GM21390 (cell line): ENCODE results near the gene FBXL16.
"Not testable (repeated sequence)": the region's sequence is repeated elsewhere in the genome, so short reads cannot be mapped to it uniquely, and the experiment has no call there.

Experiments
- ATAC-seq: cut with Tn5 transposase; IDR thresholded peaks from one replicate; pipeline ENCODE4 v1.9.1; 2021; ENCODE audit not compliant: unreplicated experiment

The FBXL16 gene, protein sequence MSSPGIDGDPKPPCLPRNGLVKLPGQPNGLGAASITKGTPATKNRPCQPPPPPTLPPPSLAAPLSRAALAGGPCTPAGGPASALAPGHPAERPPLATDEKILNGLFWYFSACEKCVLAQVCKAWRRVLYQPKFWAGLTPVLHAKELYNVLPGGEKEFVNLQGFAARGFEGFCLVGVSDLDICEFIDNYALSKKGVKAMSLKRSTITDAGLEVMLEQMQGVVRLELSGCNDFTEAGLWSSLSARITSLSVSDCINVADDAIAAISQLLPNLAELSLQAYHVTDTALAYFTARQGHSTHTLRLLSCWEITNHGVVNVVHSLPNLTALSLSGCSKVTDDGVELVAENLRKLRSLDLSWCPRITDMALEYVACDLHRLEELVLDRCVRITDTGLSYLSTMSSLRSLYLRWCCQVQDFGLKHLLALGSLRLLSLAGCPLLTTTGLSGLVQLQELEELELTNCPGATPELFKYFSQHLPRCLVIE

DNA sequence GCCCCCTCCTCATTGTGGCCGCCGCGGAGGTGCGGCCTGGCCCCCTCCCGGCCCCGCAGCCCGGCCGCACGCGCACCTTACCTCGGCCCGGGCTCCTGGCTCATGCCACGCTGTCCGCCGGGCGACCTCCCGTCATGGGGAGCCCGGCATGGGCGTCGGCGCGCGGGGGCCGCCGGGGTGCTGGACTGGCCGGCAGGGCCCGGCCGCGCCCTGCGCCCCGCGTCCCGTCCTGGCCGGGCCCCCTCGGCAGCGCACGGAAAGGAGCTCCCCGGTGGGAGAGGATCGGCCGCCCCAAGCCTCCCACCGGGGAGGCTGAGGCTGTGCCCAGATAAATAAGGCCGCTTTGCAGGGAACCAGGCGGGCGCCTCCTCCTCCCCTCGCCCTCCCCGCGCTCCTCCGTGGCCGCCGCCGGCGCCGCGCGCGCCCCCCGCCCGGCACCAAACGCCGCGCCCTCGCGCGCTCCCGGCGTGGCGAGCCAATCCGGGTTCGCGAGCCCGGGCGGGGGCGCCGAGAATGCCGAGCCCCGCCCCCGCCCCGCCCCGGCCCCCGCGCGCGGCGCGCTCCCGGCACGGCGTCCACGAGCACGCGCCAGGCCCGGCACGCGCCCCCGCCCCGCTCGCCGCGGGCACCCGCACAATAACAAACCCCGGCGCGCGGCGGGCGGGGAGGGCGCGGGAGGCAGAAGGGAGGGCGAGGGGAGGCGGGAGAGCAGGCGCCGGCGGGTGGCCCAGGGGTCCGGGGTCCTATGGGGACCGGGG is at the start of gene FBXL16:
Gene FBXL16 (minus strand): TSS at position 371 of the 758 bp plus-strand sequence. CDS start 8,396 bp downstream, outside the sequence.
- no peak for ATAC-seq

DNA sequence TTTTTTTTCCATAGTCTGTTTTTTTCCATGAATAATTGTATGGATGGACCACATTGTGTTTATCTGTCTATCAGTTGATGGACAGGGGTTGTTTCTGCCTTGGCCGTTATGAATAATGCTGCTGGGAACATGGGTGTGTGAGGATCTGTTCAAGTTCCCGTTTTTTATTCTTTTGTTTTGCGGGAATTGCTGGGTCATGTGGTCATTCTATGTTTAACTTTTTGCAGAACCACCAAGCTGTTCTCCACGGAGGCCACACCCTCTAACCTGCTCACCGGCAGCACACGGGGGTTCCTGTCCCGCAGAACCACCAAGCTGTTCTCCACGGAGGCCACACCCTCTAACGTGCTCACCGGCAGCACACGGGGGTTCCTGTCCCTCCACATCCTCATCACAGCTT is 49.1 kb upstream of the FBXL16 start:
- ATAC-seq: no peak

DNA sequence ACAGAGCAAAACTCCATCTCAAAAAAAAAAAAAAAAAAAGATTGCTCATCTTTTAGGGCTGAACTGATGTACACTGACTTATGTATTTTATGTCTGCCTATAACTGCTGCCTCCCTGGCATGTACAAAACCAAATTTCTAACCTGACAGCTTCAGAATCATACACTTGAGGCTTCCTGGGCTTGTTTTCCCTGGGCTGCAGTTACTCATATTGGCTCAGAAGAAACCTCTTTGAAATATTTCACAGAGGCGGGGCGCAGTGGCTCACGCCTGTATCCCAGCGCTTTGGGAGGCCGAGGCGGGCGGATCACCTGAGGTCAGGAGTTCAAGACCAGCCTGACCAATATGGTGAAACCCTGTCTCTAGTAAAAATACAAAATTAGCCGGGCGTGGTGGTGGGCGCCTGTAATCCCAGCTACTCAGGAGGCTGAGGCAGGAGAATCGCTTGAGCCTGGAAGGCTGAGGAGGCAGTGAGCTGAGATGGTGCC is 48.6 kb upstream of the FBXL16 start:
- not testable (repeated sequence) for ATAC-seq

DNA sequence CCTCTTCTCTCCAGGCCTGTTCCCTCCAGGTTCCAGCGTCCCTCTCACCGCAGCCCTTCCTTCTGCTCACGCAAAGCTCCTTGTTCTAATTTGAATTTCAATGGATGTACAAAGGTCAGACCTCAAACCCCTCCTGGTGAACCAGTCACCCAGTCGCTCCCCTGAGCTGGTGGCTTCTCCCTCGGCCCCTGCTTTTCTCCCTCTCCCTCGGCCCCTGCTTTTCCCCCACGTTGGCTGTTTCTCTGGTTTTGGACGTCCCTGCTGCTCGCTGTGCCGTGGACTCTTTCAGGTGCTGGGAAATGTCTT is 46.4 kb upstream of the FBXL16 start:
- ATAC-seq: no peak

DNA sequence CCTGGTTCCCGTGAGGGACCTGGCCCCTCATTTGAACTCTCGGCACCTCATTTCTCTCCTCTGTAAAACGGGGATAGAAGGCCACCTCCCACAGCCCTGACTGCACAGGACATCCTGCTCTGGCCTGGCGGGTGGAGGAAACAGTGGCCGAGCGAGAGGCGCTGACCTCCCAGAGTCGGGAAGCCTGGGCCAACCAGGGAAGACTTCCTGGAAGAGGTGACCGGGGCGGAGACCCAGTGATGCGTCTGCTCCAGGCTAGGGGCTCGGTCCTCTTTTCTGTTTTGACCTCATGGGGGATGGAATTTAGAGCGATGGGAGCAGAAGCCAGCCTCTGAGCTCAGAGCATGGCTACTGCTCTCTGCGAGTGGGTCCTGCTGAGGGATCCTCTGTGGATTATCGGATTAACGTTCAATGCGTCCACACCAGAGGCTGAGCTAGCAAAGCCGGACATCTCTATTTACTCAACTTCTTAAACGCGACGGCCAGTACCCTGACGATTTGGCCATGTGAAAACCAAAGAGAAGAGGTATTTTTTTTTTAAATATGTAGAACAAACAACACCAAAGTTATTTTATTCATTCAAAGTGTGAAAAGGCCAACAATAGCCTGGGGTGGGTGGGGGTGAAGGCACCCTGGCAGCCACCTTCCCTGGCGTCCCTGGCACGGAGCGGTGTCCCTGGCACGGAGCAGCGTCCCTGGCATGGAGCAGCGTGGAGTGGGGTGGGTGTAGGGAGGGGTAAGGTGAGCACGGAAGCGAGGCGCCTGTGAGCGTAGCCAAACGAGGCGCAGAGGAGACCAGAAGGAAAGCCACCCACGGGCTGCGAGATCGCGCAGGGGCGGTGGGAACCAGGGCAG is 45.8 kb upstream of the FBXL16 start:
- no peak for ATAC-seq

DNA sequence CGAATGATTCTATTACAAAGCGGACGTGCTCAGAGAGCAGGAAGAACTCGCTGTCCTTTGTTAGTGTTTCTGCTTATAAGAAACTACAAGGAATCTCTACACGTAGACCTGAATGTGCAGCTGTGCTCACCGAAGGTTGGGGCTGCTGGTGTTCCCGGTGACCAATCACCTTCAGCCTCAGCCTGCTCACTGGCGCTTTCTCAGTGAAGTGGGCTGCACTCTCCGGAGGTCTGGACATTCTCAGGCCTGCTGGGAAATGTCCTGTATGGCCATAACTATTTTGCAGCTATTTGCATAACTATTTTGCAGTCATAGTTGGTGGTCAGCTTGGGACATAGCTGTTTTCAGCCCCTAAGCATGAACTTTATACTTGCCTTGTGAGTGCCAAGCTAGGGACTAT is 44.9 kb upstream of the FBXL16 start:
- ATAC-seq: no peak

DNA sequence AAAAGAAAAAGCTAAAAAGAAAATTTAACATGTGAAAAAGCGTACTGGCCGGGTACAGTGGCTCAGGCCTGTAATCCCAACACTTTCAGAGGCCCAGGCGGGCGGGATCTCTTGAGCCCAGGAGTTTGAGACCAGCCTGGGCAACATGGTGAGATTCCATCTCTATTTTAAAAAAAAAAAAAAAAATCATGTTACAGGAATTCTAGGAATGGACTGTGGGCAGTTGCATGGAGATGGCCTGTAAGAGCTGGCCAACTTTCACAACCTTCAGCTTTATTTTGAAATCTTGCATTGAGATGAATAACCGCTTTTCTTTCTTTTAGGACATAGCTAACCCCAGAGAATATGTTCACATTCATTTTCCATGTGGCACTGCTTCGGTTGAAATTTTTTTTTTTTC is 43.4 kb upstream of the FBXL16 start:
- ATAC-seq: no peak

DNA sequence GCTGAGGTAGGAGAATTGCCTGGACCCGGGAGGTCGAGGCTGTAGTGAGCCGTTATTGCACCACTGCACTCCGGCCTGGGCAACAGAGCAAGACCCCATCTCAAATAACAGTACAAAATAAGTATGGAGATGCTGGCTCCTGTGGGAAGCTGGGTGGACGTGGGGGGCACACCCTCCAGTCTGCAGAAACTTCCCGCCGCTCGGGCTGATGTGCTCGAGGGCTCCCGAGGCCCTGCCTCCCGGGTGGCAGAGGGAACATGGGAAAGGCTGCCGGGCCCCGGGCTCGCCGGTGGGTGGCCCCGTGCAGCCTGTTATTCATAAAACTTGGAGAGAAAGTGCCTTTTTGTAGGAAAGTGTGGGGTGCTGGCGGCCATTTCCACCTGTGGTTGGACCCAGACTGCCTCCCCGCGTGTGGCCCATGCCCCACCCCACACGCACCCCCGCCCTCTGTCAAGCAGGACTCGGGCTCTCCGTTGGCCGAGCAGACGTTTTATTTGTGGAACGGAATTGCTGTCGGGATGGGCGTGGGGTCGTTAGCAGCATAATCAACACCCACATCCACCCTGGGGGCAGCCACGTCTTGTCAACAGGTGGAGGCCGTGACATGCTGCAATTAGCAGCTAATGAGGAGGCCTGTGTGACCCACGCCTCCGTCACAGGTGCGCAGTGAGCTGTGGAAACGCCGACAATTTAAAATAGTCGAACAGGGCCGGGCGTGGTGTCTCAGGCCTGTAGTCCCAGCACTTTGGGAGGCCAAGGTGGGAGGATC is 42.6 kb upstream of the FBXL16 start:
- ATAC-seq: no peak

DNA sequence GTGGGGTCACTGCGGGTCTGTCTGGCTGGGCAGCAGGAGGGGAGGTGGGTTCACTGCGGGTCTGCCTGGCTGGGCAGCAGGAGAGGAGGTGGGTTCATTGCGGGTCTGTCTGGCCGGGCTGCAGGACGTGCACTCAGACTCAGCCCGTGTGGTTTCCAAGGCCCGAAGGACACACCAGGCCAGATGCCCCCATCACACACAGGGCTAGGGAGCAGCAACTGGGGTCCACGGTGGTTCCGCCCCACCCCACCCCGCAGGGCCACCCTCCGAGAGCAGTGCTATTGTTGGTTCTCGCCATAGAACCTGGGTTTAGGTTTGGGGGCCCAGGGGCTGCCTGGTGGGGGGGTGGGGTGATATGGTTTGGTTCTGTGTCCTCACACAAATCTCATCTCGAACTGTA is 41.0 kb upstream of the FBXL16 start:
- ATAC-seq: no peak

DNA sequence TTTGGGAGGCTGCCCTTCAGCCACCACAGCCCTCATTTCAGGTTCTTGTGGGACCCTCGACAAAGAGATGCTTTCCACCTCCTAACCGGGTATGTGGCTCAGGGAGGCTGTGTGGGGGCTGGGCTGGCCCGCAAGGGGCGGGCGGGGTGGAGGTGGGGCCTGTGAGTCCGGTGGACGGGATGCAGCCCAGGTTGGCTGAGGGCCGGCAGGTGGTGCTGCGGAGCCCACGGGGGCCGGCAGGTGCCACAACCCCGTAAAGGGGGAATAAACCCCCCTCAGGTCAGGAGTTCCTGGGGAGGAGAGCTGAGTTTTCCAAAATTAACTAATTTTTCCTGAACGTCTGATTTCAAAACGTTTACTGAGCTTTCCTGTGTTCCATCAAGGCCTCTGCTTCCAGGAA is 40.1 kb upstream of the FBXL16 start:
- no peak for ATAC-seq

DNA sequence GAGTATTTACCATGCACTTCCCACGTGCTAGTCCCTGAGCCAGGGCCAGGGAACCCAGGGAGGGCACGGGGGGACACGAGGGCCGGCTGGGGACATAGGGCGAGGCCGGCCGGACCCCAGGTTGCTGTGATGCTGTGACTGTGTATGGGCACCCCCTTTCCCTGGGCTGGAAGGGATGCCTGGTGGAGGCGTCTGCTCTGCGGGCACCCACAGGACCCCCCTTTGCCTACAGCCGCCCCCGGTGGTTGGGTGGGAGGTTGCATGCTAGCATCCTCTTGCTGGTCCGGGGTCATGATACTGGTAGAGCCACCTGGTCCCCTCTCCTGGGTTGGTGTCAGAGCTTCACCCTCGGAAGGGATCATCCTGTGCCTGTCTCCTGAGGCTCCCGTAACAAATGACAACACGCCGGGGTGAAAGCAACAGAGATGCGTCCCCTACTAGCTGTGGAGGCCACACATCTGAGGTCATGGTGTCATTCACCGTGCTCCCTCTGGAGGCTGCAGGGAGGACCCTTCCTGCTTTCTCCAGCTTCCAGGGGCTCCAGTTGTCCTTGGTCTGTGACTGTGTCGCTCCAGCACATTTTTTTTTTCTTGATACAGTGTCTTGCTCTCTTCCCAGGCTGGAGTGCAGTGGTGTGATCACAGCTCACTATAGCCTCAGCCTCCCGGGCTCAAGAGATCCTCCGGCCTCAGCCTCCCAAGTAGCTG is 38.3 kb upstream of the FBXL16 start:
- ATAC-seq: no peak

DNA sequence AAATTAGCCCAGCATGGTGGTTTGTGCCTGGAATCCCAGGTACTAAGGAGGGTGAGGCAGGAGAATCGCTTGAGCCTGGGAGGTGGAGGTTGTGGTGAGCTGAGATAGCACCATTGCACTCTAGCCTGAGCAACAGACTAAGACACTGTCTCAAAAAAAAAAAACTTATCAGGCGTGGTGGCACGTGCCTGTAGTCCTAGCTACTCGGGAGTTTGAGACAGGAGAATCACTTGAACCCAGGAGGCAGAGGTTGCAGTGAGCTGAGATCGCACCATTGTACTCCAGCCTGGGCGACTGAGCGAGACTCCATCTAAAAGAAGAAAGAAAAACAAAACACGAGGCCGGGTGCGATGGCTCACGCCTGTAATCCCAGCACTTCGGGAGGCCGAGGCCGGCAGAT is 37.3 kb upstream of the FBXL16 start:
- ATAC-seq: not testable (repeated sequence)

DNA sequence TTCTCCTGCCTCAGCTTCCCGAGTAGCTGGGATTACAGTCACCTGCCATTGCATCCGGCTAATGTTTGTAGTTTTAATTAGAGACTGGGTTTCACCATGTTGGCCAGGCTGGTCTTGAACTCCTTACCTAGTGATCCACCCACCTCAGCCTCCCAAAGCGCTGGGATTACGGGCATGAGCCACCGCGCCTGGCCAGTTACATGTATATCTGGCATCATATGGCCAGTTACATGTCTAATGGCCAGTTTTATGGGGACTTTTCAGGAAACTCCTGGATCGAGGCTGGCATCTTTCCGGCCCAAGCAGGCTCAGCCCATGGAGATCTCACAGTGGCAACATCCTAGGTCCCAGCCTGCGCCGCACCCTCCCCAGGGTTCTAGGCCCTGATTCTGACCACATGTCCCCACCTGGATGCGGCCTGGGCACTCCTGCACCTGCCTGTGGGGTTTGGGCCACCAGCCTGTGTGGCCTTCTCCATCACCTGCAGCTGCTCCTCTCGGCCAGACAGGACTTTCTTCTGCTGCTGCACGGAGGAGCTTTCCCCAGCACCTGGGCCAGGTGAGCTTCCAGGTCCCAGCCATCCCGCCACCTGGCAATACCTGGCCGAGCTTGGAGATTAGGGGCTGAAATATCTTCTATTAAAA is 36.5 kb upstream of the FBXL16 start:
- ATAC-seq: no peak

DNA sequence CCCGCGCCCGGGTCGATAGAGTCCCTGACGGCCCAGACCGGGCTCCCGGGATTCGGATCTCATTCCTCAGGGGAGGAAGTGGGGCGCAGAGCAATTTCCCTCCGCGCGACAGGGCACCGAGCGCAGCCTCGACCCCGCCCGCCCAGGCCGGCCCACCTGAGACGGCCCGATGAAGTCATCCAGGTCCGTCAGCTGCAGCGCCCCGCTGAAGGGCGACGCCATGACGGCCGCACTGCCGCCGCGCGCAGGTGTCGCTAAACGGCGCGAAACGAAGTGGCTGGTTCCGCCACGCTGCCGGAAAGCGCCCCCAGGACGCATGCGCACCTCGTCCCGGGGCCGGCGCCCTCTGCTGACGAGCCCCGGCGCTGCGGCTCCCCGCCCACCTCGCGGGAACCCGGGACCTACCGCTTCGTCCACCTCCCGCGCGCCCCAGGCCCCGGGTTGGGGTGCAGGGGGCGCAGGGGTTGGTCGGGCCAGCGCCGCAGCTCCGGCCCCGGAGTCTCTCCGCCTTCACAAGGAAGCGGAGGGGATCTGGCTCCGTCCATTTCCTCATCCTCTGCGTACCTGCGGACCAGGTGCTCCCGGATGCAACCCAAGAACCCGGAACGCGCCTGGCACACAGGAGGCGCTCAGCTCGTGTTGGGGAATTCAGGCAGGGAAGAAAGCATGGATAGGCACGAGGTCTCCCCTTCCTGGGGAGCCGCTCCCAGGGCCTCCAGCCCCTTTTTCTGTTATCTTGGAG is 35.3 kb upstream of the FBXL16 start, which contains the start of gene CIAO3:
Gene CIAO3 (minus strand): TSS at position 234 of the 742 bp plus-strand sequence. CDS start 12 bp downstream, at position 222.
- peak; percentile 61 for ATAC-seq

DNA sequence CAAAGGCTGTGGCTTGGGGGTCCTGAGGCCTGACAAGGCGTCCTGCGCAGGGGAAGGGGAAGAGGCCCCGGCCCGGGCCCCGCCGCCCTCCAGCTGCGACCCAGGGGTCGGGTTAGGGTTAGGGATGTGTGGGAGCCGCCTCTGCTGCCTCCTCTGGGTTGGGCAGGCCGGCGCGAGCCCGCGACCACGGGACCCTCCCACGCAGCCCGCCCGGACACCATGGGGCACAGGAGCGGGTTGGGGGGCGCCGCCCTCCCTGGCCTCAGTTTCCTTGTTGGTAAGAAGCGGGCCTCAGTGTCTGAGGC is 34.8 kb upstream of the FBXL16 start:
- ATAC-seq: peak; percentile 10

DNA sequence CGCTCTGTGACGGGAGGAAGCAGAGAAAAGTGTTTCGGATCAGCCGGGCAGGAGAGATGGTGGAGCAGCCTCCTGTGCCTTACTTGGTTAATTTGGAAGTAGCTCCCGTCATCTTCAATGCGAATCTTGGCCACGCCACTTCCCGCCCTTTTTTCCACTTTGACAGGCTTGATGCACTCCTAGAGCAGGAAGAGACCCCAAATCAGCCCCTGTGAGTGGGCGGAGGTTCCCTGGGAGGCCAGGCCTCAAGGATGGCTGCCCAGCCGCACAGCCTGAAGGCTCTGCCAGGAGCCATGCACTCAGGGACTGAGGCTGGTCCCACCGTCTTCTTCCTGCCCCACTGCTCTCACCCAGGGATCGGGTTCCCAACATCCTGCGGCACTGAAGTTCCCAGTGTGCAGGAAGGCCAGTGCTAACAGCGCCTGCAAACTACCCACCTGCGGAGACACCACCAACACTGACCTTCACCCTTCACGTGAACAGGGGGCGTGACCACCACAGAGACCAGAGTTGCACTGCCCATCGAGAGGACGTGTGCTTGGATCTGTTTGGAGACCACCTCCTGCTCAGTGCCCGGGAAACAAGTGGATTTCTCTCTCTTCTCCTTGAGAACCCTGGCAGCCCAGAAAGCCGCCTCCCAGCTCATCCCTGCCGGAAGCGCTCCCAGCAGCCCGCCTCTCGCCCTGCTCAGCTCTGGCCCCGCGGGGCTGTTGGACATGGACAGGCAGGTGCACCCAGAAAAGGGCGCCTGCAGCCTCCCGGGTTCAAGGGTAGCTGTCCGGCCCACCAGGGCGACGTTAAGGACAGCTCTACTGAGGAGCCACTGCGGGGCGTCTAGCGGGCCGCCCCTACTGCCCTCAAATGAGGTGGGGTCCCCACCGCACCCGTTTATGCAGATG is 34.2 kb upstream of the FBXL16 start:
- no peak for ATAC-seq

DNA sequence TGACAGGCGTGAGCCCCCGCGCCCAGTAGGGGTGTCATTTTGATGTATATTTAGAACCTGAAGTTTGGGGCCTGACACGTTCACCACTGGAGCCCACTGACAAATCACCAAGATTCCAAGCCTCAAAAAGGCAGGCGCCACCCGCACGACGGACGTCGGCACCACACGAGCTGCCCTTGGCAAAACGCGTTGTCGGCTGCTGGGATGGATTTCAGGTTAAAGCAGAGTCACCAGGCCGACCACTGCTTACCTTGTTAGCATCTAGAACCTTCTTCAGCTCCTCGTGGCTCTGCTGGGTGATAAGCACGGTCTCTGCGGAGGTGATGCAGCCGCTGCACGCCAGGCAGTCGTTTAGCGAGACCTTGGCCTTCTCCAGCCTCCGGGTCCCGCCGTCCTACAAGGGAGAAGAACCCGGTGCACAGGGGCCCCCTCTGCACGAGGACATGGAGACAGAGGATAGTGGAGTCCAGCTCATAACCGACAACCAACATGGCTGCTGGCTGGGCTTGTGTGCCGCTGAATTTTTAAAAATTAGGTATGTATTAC is 31.4 kb upstream of the FBXL16 start:
- ATAC-seq: no peak
